Measurements from ENCODE around the gene COL23A1.
"Not testable (repeated sequence)": the region's sequence is repeated elsewhere in the genome, so short reads cannot be mapped to it uniquely, and the experiment has no call there.

DNA sequence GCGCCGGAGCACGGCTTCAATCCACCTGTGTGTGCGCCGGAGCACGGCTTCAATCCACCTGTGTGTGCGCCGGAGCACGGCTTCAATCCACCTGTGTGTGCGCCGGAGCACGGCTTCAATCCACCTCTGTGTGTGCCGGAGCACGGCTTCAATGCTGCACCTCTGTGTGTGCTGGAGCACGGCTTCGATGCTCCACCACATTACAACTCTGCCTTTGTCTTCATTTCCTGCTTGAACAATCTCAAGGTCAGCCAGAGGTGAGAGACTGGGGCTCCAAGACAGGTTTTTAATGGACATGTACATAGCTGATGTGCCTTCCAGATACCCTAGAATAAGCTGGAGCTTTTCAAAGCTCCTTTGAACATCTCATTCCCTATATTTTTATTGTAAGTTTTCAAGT lies 287.9 kb downstream of the COL23A1 start:
- not testable (repeated sequence) for TF ChIP-seq CTCF (IDR thresholded peaks at IDR 0.05; ENCODE audit: control extremely low read depth in 1 of 3, insufficient read depth in 1 of 3, low read depth in 1 of 3, low read length in 3 of 3); JUND (IDR thresholded peaks at IDR 0.05; ENCODE audit: low read length); FOSL1 (IDR thresholded peaks at IDR 0.05; ENCODE audit: insufficient read depth, low read depth, low read length); SIN3A (conservative IDR thresholded peaks at IDR 0.05 in 1 of 2, IDR thresholded peaks at IDR 0.05 in 1 of 2; ENCODE audit: low read depth in 1 of 2, low read length in 2 of 2); SP4 (IDR thresholded peaks at IDR 0.05; ENCODE audit: low read length); TCF12 (IDR thresholded peaks at IDR 0.05; ENCODE audit: low read depth, low read length); JUN (IDR thresholded peaks at IDR 0.05; ENCODE audit: low read depth, low read length); EZH2 (IDR thresholded peaks at IDR 0.05; ENCODE audit: low read depth, low read length, severe bottlenecking); YY1 (IDR thresholded peaks at IDR 0.05; ENCODE audit: low read depth, low read length)

Data from H1 (cell line).